CD4-positive, alpha-beta T cell treated with Interleukin-6 for 4 hours (primary cell): ENCODE data around the gene FGR.
"Not testable (repeated sequence)": the region's sequence is repeated elsewhere in the genome, so short reads cannot be mapped to it uniquely, and the experiment has no call there.

Source experiments
- DNase-seq: peaks from one replicate; pipeline ENCODE4 v3.0.0-alpha.2; 2020; ENCODE audit warnings: mixed read lengths

The FGR gene

GRCh38 chr1:27634177-27634984, 604 bp downstream of the FGR start:
- peak; percentile 58 for DNase-seq

GRCh38 chr1:27633640-27634176, 1.3 kb downstream of the FGR start:
- no peak for DNase-seq

GRCh38 chr1:27633298-27633610, 1.7 kb downstream of the FGR start:
- DNase-seq, result no peak

- DNase-seq, result peak; percentile 36
These were observed 2.3 kb downstream of the FGR start for GRCh38 chr1:27632387-27633297.

- no peak for DNase-seq
These were observed 4.0 kb downstream of the FGR start for GRCh38 chr1:27630859-27631491.

DNA sequence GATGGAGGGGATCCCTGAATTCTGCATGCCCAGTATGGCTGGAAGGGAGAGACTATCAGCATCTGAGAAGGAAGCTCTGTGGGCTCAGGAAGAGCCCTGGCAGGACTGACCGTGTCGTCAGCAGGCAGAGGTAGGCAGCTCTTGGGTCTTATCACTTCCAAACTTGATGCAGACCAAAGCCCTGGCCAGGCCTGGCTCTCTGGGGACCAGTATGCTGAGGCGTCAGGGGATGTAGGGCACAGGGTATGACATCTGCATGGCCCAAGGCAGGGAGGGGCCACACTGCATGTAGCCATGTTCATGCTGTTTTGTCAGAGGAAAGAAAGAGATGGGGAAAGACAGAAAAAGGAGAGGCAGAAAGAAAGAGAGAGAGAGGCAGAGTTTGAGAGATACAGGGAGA, 6.3 kb downstream of the FGR start:
- DNase-seq, result no peak

GRCh38 chr1:27627733-27628132, 7.3 kb downstream of the FGR start:
- DNase-seq, result not testable (repeated sequence)

- DNase-seq, result no peak
These were observed 7.9 kb downstream of the FGR start for GRCh38 chr1:27627061-27627460.

GRCh38 chr1:27626031-27626935, 8.7 kb downstream of the FGR start:
- no peak for DNase-seq

DNA sequence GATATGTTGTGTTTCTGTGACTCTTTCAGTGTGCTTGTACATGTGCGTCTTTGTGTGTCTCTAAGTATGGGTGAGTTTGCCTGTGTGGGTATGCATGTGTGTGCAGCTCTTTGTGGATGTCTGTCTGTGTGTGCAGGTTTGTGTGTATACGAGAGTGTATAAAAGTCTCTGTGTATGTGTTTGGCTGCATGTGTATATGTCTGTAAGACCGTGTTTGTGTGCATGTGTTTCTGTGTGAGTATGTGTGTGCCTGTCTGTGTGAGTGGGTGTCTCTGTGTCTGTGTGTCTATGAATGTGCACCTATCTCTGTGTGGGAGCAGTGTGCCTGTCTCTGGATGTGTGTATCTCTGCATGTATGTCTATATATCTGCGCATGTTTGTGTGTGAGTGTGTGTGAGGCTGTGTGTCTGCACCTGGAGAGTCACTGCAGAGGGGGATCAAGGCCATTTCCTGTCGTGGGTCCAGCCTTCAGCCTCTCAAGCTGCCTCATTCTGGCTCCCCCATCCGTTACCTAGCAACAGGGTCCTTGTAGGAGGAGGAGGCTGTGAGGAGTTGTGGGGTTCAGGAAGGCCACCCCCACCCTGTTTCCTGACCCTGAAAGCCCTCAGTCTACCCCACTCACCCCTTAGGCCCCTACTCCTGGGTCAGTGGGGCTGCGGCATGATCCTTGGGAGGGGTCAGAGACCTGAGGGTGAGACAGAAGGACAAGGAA, 10.4 kb downstream of the FGR start:
- no peak for DNase-seq

DNA sequence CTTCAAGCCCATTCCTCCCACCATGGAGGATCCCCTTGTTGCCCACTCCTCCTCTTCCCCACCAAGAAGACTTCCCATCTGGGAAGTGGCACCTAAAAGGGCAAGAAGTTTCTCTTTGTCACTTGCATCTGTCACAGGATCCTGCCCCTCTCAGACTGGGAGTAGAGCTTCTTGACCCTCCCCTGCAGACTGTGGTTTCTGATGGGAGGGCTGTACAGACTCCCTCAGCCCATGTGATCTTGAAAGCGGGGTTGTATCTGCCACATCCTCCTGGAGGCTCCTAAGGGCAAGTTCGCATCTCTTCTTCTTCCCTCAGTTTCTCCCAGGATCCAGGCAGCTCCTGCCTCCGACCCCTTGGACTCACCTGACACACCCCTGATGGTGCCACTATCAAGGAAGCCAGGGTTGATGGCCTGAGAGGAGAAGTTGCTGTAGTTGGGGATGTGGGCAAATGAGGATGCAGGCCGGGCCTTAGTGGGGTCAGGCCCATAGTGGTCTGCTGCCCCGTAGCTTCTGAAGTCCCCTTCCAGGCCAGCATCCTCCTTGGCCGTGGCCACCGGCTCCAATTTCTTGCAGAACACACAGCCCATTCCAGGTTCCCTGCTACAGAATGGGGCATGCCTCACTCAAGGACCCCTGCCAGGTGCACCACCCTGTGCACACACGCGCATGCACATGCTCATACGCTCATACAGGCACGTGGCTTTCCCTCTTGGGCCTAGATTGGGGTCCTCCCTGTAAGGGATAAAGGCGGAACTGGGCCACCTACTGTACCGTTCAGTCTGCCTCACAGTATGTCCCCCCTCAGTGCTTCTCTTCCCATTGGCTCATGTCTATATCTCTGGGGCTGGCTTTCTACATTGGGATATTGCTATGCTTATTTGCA, 11.4 kb downstream of the FGR start:
- no peak for DNase-seq

- no peak for DNase-seq
These were observed 12.2 kb downstream of the FGR start for GRCh38 chr1:27622828-27623227.

DNA sequence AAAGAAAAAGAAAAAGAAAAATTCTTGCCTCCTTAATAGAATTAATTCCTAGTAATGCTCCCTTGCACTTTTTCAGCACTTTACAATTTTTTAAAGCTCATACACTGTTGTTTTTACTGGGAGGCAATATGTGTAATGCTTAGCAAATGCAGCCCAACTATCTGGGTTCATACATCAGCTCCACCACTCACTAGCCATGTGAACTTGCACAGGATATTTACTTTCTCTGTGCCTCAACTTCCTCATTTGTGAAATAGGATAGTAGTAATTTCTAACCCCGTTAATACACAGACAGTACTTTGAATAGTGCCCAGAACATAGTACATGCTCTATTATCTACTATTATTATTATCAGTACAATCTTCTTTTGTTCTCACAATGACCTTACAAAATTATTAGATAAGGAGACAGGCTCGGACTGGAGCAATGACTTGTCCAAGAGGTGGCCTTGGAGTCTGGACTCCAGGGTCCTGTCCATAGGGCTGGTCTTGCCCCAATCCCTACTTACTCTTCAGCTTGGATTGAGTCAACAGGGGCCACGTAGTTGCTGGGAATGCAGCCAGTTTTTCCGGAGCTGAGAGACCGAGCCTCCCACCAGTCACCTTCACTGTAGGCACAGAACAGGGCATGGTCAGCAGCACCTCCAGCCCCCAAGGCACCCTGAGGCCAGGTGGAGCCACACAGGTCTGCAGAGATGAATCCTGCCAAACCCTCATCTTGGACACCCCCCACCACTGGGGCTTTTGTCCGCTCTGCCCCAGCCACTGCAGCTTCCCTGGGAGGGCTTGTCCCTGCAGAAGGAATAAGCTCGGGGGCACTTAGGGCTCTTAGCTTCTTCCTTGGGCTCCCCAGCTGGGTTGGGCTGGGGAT, 13.7 kb downstream of the FGR start:
- no peak for DNase-seq

GRCh38 chr1:27619782-27620438, 15.1 kb downstream of the FGR start:
- DNase-seq, result not testable (repeated sequence)

DNA sequence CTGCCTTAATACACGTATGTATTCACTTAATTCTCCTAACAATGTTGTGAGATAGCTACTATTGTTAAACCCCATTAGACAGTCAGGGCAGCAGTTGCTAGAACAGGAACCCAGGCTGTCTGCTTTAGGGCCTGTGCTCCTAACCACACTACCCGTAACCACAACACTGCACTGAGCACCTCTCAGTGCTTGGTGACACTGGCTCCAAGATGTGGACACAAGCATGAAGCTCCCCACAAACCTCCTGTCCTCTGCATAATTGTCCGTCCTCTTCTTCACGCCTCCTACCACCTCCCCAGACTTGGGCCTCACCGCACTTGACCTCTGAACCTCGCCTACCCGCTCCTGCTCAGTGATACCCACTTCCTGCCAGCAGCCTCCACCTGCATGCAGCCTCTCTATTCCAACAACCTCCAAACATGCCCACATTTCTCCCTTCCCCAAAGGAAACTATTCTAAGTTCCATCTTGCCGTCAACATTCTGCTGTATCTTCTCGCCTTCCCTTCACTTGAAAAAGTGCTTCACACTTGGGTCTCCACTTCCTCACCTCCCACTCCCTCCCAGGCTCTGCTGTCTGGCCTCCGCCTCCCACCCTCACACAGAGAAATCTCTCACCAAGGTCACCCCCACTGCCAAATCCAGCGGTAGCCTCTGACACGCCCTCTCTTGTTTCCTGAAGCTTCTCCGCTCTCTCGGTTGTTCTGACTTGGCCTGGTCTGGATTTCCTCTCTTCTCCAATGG, 16.5 kb downstream of the FGR start:
- DNase-seq, result peak; percentile 67

- no peak for DNase-seq
These were observed 17.6 kb downstream of the FGR start for GRCh38 chr1:27617420-27617819.

- no peak for DNase-seq
These were observed 18.5 kb downstream of the FGR start for GRCh38 chr1:27616441-27616840.
